Erythroblast (primary cell): Measurements from ENCODE around the gene IL13.

ENCODE experiments used
- GATA1 ChIP-seq: IDR thresholded peaks from 2 replicates; pipeline ENCODE4 v1.6.1; 2011; ENCODE audit warnings: low read depth, mild to moderate bottlenecking, control low read depth, low read length, moderate library complexity
- POLR2A ChIP-seq: IDR thresholded peaks from 2 replicates; pipeline ENCODE4 v1.6.1; 2011; ENCODE audit warnings: mild to moderate bottlenecking, low read length

- no peak for TF ChIP-seq POLR2A
- TF ChIP-seq GATA1: no peak
These were observed 15.5 kb downstream of the IL13 start for GRCh38 chr5:132673488-132673887.
